Measurements from ENCODE around the gene BST1.
"Not testable (repeated sequence)": the region's sequence is repeated elsewhere in the genome, so short reads cannot be mapped to it uniquely, and the experiment has no call there.

Gene BST1

GRCh38 chr4:15716115-15716514 lies 13.2 kb downstream of the BST1 start:
- DNase-seq (no peak), ATAC-seq (no peak)
- Mint-ChIP-seq H3K27me3 (no peaks in the 10 kb centered on the region), H3K9me3 (no peaks in the 10 kb centered on the region), H3K27ac (no peak overlapping the region), H3K4me1 (no peaks in the 10 kb centered on the region), H3K4me3 (no peak overlapping the region)

GRCh38 chr4:15717086-15717485 lies 14.2 kb downstream of the BST1 start:
- H3K4me3 Mint-ChIP-seq: no peak overlapping the region
- H3K9me3 Mint-ChIP-seq: no peaks in the 10 kb centered on the region
- H3K4me1 Mint-ChIP-seq: no peaks in the 10 kb centered on the region
- DNase-seq: no peak
- ATAC-seq: no peak
- no peaks in the 10 kb centered on the region for H3K27me3 Mint-ChIP-seq
- H3K27ac Mint-ChIP-seq: no peak overlapping the region

DNA sequence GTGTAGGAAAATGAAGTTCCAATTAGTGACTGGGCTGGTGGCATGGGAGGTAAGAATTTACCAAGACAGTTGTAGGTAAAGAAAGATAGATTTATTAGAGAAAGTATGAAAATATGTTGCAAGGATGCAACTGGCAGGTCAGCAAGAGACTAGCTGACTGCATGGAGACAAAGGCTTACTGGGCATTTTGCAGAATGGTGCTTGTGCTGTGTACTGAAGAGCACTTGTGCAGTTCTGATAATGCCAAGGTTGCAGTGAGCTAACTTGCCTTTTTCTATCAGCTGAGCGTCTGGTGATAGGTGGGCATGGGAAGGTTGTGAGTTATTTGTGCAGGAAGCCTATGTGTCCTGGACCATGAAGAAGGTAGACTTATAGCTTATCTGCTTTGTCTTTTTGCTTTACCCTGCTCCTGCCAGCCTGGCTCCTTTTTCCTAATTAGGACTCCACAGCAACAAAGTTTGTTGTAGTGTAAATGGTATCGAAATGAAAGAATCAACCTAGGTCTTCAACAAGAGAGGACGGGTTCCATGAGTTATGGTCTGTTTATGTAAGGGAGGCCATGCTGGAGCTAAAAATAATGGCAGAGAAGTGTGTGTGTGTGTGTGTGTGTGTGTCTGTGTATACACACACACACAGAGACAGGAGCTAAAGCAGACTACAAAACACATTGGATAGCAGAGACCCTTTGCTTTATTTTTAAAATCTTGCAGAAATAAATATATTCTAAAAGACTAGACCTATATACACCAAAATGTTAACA lies 15.0 kb downstream of the BST1 start:
- Mint-ChIP-seq H3K27ac (no peak overlapping the region), H3K4me3 (no peak overlapping the region), H3K4me1 (no peaks in the 10 kb centered on the region), H3K9me3 (no peaks in the 10 kb centered on the region), H3K27me3 (no peaks in the 10 kb centered on the region)
- no peak for ATAC-seq
- no peak for DNase-seq

GRCh38 chr4:15718465-15718864 lies 15.6 kb downstream of the BST1 start:
- DNase-seq (no peak), ATAC-seq (no peak)
- H3K27ac Mint-ChIP-seq: no peak overlapping the region
- no peaks in the 10 kb centered on the region for H3K9me3 Mint-ChIP-seq
- no peaks in the 10 kb centered on the region for H3K4me1 Mint-ChIP-seq
- H3K27me3 Mint-ChIP-seq: no peaks in the 10 kb centered on the region
- H3K4me3 Mint-ChIP-seq: no peak overlapping the region

DNA sequence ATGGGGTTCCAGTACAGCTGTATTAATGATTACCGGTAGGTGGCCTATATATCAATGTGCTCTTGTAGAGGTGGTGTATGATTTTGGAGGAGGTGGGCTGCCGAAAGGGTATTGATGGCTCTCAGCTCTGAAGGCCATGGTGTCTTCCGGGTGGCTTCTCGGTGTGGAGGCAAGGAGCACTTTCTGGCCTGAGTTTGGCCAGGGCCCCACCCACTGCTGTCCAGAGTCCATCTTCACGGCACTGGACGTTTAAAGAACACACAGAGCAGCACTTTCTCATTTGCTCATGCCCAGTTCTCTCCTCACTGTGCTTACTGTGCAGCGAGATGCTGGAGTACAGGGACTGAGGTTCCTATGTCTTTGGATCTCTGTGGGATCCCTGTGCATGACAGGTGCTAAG lies 16.1 kb downstream of the BST1 start:
- no peaks in the 10 kb centered on the region for H3K4me1 Mint-ChIP-seq
- H3K27ac Mint-ChIP-seq: peak overlapping the region in 1 of 2 donors; percentile 60
- no peak for DNase-seq
- no peak for ATAC-seq
- H3K27me3 Mint-ChIP-seq: no peaks in the 10 kb centered on the region
- H3K4me3 Mint-ChIP-seq: no peak overlapping the region
- H3K9me3 Mint-ChIP-seq: no peaks in the 10 kb centered on the region

DNA sequence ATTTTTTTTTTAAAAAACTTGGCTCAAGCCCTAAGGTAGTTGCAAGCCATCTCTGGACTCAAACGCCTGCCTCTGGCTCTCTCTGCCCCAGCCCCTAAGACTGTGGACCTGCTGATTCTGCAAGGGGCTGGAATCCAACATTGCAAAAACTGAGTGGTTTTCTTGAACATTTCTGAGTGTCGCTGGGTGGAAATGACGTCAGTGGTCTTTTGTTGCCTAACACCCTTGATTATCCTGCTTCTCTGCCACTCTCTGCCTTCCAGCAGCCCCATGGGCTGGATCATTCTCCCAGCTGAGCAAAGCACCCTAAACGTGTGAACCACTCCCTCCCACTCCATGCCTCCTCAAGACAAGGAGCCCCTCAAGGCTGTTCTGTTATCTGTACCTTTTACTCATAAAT lies 16.6 kb downstream of the BST1 start:
- Mint-ChIP-seq H3K27me3 (no peaks in the 10 kb centered on the region), H3K4me1 (no peaks in the 10 kb centered on the region), H3K27ac (peak overlapping the region in 1 of 2 donors; percentile 12), H3K9me3 (no peaks in the 10 kb centered on the region), H3K4me3 (no peak overlapping the region)
- no peak for DNase-seq
- ATAC-seq: no peak

DNA sequence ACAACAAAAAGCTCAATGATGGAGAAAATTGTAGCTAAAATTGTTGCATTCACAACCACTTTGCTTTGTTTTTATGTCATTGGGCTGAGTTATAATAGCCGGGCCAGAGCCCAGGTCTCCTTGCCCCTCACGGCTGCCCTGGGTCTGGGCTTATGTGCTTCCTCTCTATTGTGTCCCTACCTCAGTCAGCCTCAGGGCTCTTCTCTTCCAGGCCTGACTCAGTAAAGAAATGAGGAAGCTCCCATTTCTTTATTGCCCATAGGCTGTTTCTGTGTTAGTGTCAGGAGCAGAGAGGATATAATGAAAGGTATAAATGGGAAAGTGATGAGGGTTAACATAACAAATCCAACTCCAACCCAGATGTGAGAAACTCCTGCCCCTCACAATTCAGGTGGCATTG lies 18.0 kb downstream of the BST1 start:
- H3K27ac Mint-ChIP-seq: no peak overlapping the region
- no peak for ATAC-seq
- H3K4me1 Mint-ChIP-seq: peaks cover 6% of the 10 kb centered on the region
- H3K27me3 Mint-ChIP-seq: peaks cover 8% of the 10 kb centered on the region
- no peaks in the 10 kb centered on the region for H3K9me3 Mint-ChIP-seq
- H3K4me3 Mint-ChIP-seq: no peak overlapping the region
- no peak for DNase-seq

DNA sequence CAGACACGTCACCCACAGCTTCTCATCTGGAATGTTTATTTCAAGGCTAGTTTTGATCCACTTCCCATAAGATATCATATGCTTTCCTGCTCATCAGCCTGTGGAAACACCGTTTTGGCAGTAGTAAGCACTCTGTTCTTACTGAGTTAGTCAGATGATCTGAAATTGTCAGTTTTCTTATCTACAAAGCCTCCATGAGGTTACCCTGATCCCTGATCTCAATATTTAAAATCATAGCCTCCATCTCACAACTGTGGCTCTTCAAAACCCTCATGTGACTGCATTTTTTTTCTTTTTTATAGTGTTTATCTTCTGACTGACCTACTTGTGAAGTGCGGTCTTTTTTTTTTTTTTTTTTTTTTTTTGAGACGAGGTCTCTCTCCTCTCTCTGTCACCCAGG lies 22.7 kb downstream of the BST1 start:
- Mint-ChIP-seq H3K4me1 (peaks cover 12% of the 10 kb centered on the region), H3K4me3 (no peak overlapping the region), H3K9me3 (no peaks in the 10 kb centered on the region), H3K27ac (no peak overlapping the region), H3K27me3 (peaks cover 8% of the 10 kb centered on the region)
- DNase-seq (no peak), ATAC-seq (no peak)

DNA sequence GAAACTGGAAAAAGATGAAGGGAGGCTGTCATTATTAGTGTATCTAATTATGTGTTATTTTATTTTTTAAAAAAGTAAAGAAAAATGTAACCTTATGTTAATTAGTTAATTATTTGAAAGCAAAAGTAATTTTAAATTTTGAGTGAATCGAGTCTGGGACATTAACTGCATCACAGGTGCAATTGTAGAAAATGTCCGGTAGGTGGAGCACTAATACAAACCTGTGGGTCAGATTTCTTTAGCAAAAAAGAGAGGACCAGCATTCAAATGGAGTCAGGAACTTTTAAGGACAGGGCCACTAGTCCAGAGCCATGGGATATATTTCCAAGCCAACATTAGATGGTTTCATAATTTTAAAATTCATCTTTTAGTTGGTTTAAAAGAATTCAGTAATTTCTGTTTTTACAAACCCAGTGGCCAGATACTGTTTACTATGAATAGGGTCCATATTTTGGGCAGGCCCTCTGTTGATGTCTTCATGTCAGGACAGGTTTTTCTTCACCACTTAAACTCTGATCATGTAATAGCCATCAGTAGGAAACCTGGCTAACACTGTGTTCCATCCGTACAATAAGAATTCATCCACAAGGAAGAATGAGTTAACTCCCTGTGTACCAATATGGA lies 27.2 kb downstream of the BST1 start:
- H3K9me3 Mint-ChIP-seq: peaks cover 0 to 8% of the 10 kb centered on the region in 2 donors
- H3K4me1 Mint-ChIP-seq: peaks cover 36% of the 10 kb centered on the region
- DNase-seq (peak; percentile 18 to 37), ATAC-seq (peak; percentile 58)
- peaks cover 8% of the 10 kb centered on the region for H3K27me3 Mint-ChIP-seq
- peak overlapping the region in 1 of 2 donors; percentile 19 for H3K27ac Mint-ChIP-seq
- no peak overlapping the region for H3K4me3 Mint-ChIP-seq

DNA sequence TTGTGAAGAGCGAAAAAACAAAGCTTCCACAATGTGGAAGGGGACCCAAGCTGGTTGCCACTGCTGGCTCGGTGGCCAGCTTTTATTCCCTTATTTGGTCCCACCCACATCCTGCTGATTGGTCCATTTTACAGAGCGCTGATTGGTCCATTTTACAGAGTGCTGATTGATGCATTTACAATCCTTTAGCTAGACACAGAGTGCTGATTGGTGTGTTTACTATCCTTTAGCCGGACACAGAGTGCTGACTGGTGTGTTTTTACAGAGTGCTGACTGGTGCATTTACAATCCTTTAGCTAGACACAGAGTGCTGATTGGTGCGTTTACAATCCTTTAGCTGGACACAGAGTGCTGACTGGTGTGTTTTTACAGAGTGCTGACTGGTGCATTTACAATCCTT lies 30.2 kb downstream of the BST1 start:
- peaks cover 45% of the 10 kb centered on the region for H3K4me1 Mint-ChIP-seq
- H3K9me3 Mint-ChIP-seq, DNase-seq, H3K27ac Mint-ChIP-seq, ATAC-seq, H3K4me3 Mint-ChIP-seq, H3K27me3 Mint-ChIP-seq: not testable (repeated sequence)

DNA sequence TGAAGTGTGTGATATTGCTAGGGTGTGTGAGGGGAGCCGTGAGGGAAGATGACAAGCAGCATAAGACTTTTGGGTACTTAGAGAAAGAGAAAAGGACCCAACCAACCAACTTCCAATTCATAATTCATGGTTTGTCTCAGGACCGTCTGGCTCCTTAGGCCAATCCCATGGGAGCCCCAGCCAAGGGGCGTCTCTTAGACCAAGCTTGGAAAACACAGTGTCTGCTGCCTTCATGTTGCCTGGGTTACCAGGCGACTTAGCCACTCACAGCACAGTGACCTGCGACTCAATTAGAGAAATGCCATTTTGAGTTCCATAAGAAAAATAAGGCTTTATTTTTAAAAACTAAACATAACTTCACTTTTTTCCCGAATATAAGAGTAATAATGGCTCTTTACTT lies 32.7 kb downstream of the BST1 start:
- ATAC-seq (no peak), DNase-seq (no peak)
- H3K4me3 Mint-ChIP-seq: no peak overlapping the region
- no peak overlapping the region for H3K27ac Mint-ChIP-seq
- H3K9me3 Mint-ChIP-seq: peaks cover 8 to 12% of the 10 kb centered on the region in 2 donors
- peaks cover 63% of the 10 kb centered on the region for H3K4me1 Mint-ChIP-seq
- no peaks in the 10 kb centered on the region for H3K27me3 Mint-ChIP-seq

DNA sequence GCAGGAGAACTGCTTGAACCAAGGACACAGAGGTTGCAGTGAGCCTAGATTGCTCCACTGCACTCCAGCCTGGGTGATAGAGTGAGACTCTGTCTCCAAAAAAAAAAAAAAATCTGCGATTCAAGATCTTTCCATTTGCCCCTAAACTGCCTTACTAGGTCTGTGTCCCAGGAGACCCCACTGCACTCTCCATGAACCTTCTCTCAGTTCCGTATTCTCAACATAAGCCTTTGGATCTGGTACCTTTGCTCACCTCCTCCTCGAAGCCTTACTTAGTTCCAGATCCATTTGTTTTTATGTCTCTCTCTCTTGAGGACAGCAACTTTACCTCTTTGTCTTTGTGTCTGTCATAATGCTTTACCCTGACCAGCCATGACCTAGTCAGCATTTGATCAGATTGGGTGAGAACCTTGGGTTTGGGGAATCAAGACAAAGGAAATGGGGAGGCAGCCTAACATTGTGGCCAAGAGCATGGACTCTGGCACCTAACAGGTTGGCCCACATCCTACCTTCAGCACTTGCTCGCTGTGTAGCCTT lies 33.7 kb downstream of the BST1 start:
- no peak overlapping the region for H3K27ac Mint-ChIP-seq
- no peak overlapping the region for H3K4me3 Mint-ChIP-seq
- ATAC-seq: no peak
- peaks cover 54% of the 10 kb centered on the region for H3K4me1 Mint-ChIP-seq
- H3K27me3 Mint-ChIP-seq: no peaks in the 10 kb centered on the region
- peaks cover 13 to 19% of the 10 kb centered on the region in 2 donors for H3K9me3 Mint-ChIP-seq
- no peak for DNase-seq

DNA sequence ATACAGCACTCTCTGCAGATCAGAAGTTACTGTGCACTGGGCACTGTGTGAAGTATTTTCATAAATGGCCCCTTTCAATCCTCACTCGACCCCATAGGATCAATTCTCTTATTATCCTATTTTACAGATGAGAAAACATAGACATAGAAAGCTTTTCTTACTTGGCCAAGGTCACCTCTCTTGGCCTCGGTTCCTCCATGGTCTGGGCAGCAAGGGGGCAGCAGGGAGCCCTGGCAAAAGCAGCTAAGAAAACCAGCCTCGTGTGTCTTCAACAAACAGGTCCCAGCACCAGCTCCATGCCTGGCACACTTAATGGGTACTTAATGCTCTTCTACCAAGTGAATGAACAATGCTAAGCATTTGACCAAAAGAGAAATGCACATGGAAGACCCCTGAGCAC lies 34.4 kb downstream of the BST1 start:
- no peak overlapping the region for H3K4me3 Mint-ChIP-seq
- DNase-seq (no peak), ATAC-seq (no peak)
- H3K27ac Mint-ChIP-seq: no peak overlapping the region
- peaks cover 51% of the 10 kb centered on the region for H3K4me1 Mint-ChIP-seq
- no peaks in the 10 kb centered on the region for H3K27me3 Mint-ChIP-seq
- H3K9me3 Mint-ChIP-seq: peaks cover 16 to 25% of the 10 kb centered on the region in 2 donors

DNA sequence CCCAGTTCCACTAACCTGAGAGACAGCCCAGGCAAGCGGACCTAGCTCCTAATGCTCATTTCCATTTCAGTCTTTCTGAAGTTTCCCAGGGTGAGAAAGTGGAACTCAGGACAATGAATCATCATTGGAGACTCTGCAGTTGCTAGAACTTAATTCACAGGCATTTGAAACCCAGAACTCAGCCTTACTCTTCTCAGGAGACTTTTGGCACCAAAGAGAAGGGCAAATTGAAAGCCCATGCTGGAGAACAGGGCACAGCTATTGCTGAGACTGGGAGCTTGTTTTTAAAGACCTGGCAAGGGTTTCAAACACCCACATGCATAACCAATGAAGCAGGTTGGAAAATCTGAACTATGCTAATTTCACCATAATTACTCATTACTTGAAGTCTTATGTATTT lies 36.0 kb downstream of the BST1 start:
- peak; percentile 78 for ATAC-seq
- H3K4me3 Mint-ChIP-seq: peak overlapping the region; percentile 14 to 37
- H3K27ac Mint-ChIP-seq: no peak overlapping the region
- peaks cover 57% of the 10 kb centered on the region for H3K4me1 Mint-ChIP-seq
- no peak for DNase-seq
- no peaks in the 10 kb centered on the region for H3K27me3 Mint-ChIP-seq
- peaks cover 21 to 40% of the 10 kb centered on the region in 2 donors for H3K9me3 Mint-ChIP-seq

- peaks cover 18 to 47% of the 10 kb centered on the region in 2 donors for H3K9me3 Mint-ChIP-seq
- no peaks in the 10 kb centered on the region for H3K27me3 Mint-ChIP-seq
- H3K27ac Mint-ChIP-seq: no peak overlapping the region
- ATAC-seq (no peak), DNase-seq (no peak)
- peaks cover 47% of the 10 kb centered on the region for H3K4me1 Mint-ChIP-seq
- no peak overlapping the region for H3K4me3 Mint-ChIP-seq
Measured at GRCh38 chr4:15740764-15741404, 38.0 kb downstream of the BST1 start.

DNA sequence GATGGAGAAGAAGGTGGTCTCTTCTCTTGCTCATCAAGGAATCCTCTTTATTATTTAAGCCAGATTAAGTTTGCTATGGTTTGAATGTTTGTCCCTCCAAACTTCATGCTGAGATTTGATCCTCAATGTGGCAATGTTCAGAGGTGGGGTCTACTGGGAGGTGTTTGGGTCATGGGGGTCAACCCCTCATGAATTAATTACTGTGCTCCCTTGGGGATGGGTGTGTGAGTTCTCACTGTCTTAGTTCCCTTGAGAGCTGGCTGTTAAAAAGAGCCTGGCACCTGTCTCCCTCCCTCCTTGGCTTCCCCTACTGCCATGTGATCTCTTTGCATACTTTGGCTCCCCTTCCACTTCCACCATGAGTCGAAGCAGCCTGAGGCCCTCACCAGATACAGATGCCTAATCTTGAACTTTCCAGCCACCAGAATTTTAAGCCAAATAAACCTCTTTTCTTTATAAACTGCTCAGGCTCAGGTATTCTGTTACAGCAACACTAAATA lies 39.3 kb downstream of the BST1 start:
- Mint-ChIP-seq H3K9me3 (peaks cover 29 to 59% of the 10 kb centered on the region in 2 donors), H3K4me3 (no peak overlapping the region), H3K27me3 (no peaks in the 10 kb centered on the region), H3K27ac (no peak overlapping the region), H3K4me1 (peaks cover 55% of the 10 kb centered on the region)
- DNase-seq: no peak
- ATAC-seq: no peak
